ENCODE measurements around the gene PTK6.

GRCh38 chr20:63548542-63548941 is 11.4 kb upstream of the PTK6 start:
- TF ChIP-seq POLR2A (IDR thresholded peaks at IDR 0.05) (no peak), CTCF (IDR thresholded peaks at IDR 0.05) (no peak)
